Activated T-helper 2 cell treated with anti-CD3 and anti-CD28 coated beads, Interferon-gamma antibody, Interleukin-2, Interleukin-4, amounts not matched to agents 10 μg/mL and 5 μg/mL and 100 μg/mL, durations not matched to agents 14 hours and 24 hours and 36 hours (primary cell): ENCODE results near the gene SLC35B2. TPM values are rescaled to one million over a fixed set of nuclear protein-coding genes. Genes with fewer than 3 reads are reported as not detected.

Experiments used
- DNase-seq: peaks from one replicate; pipeline ENCODE4 v3.0.0; 2021; ENCODE audit warnings: low spot score
- H3K27ac Mint-ChIP-seq: one replicate; pipeline ENCODE4 v1.8.0; 2021; ENCODE audit warnings: mixed read lengths
- H3K27me3 Mint-ChIP-seq: one replicate; pipeline ENCODE4 v1.8.0; 2021; ENCODE audit warnings: low read depth, mixed read lengths
- H3K36me3 Mint-ChIP-seq: one replicate; pipeline ENCODE4 v1.8.0; 2021; ENCODE audit warnings: low read depth, mixed read lengths
- H3K4me1 Mint-ChIP-seq: one replicate; pipeline ENCODE4 v1.8.0; 2021; ENCODE audit warnings: low read depth, mixed read lengths
- H3K4me3 Mint-ChIP-seq: one replicate; pipeline ENCODE4 v1.8.0; 2021; ENCODE audit warnings: low read depth, mild to moderate bottlenecking, moderate library complexity, mixed read lengths
- H3K9me3 Mint-ChIP-seq: one replicate; pipeline ENCODE4 v1.8.0; 2021; ENCODE audit warnings: mixed read lengths
- intact Hi-C: fragments of 100-400 bp; cut with micrococcal nuclease; formaldehyde crosslinking; loops from one replicate; pipeline ENCODE4 v1.15.1; 2023
- total RNA-seq: library from RNA; stranded (reverse); gene quantifications from 2 replicates; pipeline ENCODE4 v1.2.3, GENCODE V29; 2022

Gene SLC35B2
- total RNA-seq, 1 donor from 2014 or later: 29.6 TPM

GRCh38 chr6:44230034-44230675, 27.2 kb downstream of the SLC35B2 start:
- peaks cover 17% of the 10 kb centered on the region for H3K4me1 Mint-ChIP-seq
- H3K27ac Mint-ChIP-seq: no peak overlapping the region
- intact Hi-C loops: loop anchor here (10.0 kb wide), 1 partner anchor 135 kb away; no protein-coding TSS in a partner anchor
- H3K4me3 Mint-ChIP-seq: no peak overlapping the region
- no peaks in the 10 kb centered on the region for H3K27me3 Mint-ChIP-seq
- no peaks in the 10 kb centered on the region for H3K9me3 Mint-ChIP-seq
- H3K36me3 Mint-ChIP-seq: peaks cover 75% of the 10 kb centered on the region
- DNase-seq: no peak

GRCh38 chr6:44229376-44230033, 27.8 kb downstream of the SLC35B2 start:
- peaks cover 20% of the 10 kb centered on the region for H3K4me1 Mint-ChIP-seq
- no peak overlapping the region for H3K27ac Mint-ChIP-seq
- H3K36me3 Mint-ChIP-seq: peaks cover 72% of the 10 kb centered on the region
- intact Hi-C loops: loop anchor here (10.0 kb wide), 1 partner anchor 135 kb away; no protein-coding TSS in a partner anchor
- no peaks in the 10 kb centered on the region for H3K27me3 Mint-ChIP-seq
- no peaks in the 10 kb centered on the region for H3K9me3 Mint-ChIP-seq
- H3K4me3 Mint-ChIP-seq: no peak overlapping the region
- DNase-seq: no peak

- H3K4me1 Mint-ChIP-seq: peaks cover 23% of the 10 kb centered on the region
- no peaks in the 10 kb centered on the region for H3K9me3 Mint-ChIP-seq
- H3K27me3 Mint-ChIP-seq: no peaks in the 10 kb centered on the region
- intact Hi-C loops: no loop called here
- H3K4me3 Mint-ChIP-seq: no peak overlapping the region
- H3K36me3 Mint-ChIP-seq: peaks cover 67% of the 10 kb centered on the region
- no peak for DNase-seq
- H3K27ac Mint-ChIP-seq: no peak overlapping the region
Observed at GRCh38 chr6:44228836-44229235, 28.5 kb downstream of the SLC35B2 start.

GRCh38 chr6:44228433-44228832, 28.9 kb downstream of the SLC35B2 start:
- no peak for DNase-seq
- intact Hi-C loops: no loop called here
- Mint-ChIP-seq H3K4me3 (no peak overlapping the region), H3K36me3 (peaks cover 63% of the 10 kb centered on the region), H3K27ac (no peak overlapping the region), H3K27me3 (no peaks in the 10 kb centered on the region), H3K4me1 (peaks cover 19% of the 10 kb centered on the region), H3K9me3 (no peaks in the 10 kb centered on the region)

- Mint-ChIP-seq H3K9me3 (no peaks in the 10 kb centered on the region), H3K4me1 (peaks cover 18% of the 10 kb centered on the region), H3K36me3 (peaks cover 59% of the 10 kb centered on the region), H3K27me3 (no peaks in the 10 kb centered on the region), H3K4me3 (no peak overlapping the region), H3K27ac (no peak overlapping the region)
- DNase-seq: no peak
- intact Hi-C loops: no loop called here
Observed at GRCh38 chr6:44228031-44228430, 29.3 kb downstream of the SLC35B2 start.

- Mint-ChIP-seq H3K4me1 (peaks cover 23% of the 10 kb centered on the region), H3K36me3 (peaks cover 52% of the 10 kb centered on the region), H3K27me3 (no peaks in the 10 kb centered on the region), H3K9me3 (no peaks in the 10 kb centered on the region), H3K4me3 (no peak overlapping the region), H3K27ac (no peak overlapping the region)
- no peak for DNase-seq
- intact Hi-C loops: no loop called here
Observed at GRCh38 chr6:44227148-44227793, 30.1 kb downstream of the SLC35B2 start.

GRCh38 chr6:44226368-44227147, 30.8 kb downstream of the SLC35B2 start:
- Mint-ChIP-seq H3K9me3 (no peaks in the 10 kb centered on the region), H3K4me1 (peaks cover 29% of the 10 kb centered on the region), H3K27me3 (no peaks in the 10 kb centered on the region), H3K27ac (no peak overlapping the region), H3K36me3 (peaks cover 47% of the 10 kb centered on the region), H3K4me3 (no peak overlapping the region)
- no peak for DNase-seq
- intact Hi-C loops: no loop called here

- Mint-ChIP-seq H3K4me3 (peak overlapping the region; percentile 65), H3K4me1 (peaks cover 34% of the 10 kb centered on the region), H3K36me3 (peaks cover 39% of the 10 kb centered on the region), H3K27ac (no peak overlapping the region), H3K9me3 (no peaks in the 10 kb centered on the region), H3K27me3 (no peaks in the 10 kb centered on the region)
- DNase-seq: no peak
- intact Hi-C loops: no loop called here
Observed at GRCh38 chr6:44225579-44226325, 31.6 kb downstream of the SLC35B2 start.

GRCh38 chr6:44224965-44225305, 32.4 kb downstream of the SLC35B2 start:
- H3K4me1 Mint-ChIP-seq: peaks cover 34% of the 10 kb centered on the region
- H3K27ac Mint-ChIP-seq: no peak overlapping the region
- no peak for DNase-seq
- no peaks in the 10 kb centered on the region for H3K27me3 Mint-ChIP-seq
- intact Hi-C loops: loop anchor here (1.0 kb wide), 3 partner anchors 8 to 21 kb away; no protein-coding TSS in a partner anchor
- H3K4me3 Mint-ChIP-seq: peak overlapping the region; percentile 88
- peaks cover 33% of the 10 kb centered on the region for H3K36me3 Mint-ChIP-seq
- no peaks in the 10 kb centered on the region for H3K9me3 Mint-ChIP-seq

GRCh38 chr6:44224029-44224964, 33.0 kb downstream of the SLC35B2 start:
- Mint-ChIP-seq H3K4me1 (peaks cover 34% of the 10 kb centered on the region), H3K36me3 (peaks cover 27% of the 10 kb centered on the region), H3K27ac (peak overlapping the region; percentile 77), H3K9me3 (no peaks in the 10 kb centered on the region), H3K27me3 (no peaks in the 10 kb centered on the region), H3K4me3 (peak overlapping the region; percentile 88)
- no peak for DNase-seq
- intact Hi-C loops: loop anchor here (1.0 kb wide), 3 partner anchors 9 to 22 kb away; no protein-coding TSS in a partner anchor

- DNase-seq: peak; percentile 79
- H3K27ac Mint-ChIP-seq: peak within 1 kb of the TSS; percentile 77
- H3K4me1 Mint-ChIP-seq: peaks cover 37% of the 10 kb centered on the region
- H3K36me3 Mint-ChIP-seq: peaks cover 20% of the 10 kb centered on the region
- peaks cover 2% of the 10 kb centered on the region for H3K27me3 Mint-ChIP-seq
- intact Hi-C loops: loop anchor here (1.0 kb wide), 3 partner anchors 10 to 23 kb away; no protein-coding TSS in a partner anchor
- H3K9me3 Mint-ChIP-seq: no peaks in the 10 kb centered on the region
- H3K4me3 Mint-ChIP-seq: peak within 1 kb of the TSS; percentile 88
Observed at GRCh38 chr6:44223319-44224028, 33.9 kb downstream of the SLC35B2 start, which contains the start of gene SLC29A1. SLC29A1 (plus strand) TSS chr6:44223595; CDS start chr6:44227314, 3,719 bp downstream.
